GM23248 (cell line): Measurements from ENCODE around the gene PLA2G2D. TPM values are rescaled to one million over a fixed set of nuclear protein-coding genes. Genes with fewer than 3 reads are reported as not detected.

Experiments used
- DNase-seq: peaks from one replicate; pipeline ENCODE4 v3.0.0-alpha.2; 2015
- H2AFZ ChIP-seq: fragments of 200-600 bp; sonication (generic); 2 replicates; pipeline ENCODE4 v1.6.1; 2016; ENCODE audit warnings: antibody characterized with exemption
- H3F3A ChIP-seq: fragments of 200-600 bp; sonication (generic); 2 replicates; pipeline ENCODE4 v1.6.1; 2016; ENCODE audit warnings: mild to moderate bottlenecking, antibody characterized with exemption, mixed run types; ENCODE audit not compliant: insufficient read depth
- H3K27ac ChIP-seq: fragments of 200-600 bp; sonication (generic); 2 replicates; pipeline ENCODE4 v1.5.1; 2016; ENCODE audit warnings: mild to moderate bottlenecking
- H3K27me3 ChIP-seq: fragments of 200-600 bp; sonication (generic); replicated peaks from 2 replicates; pipeline ENCODE4 v1.6.1; 2016; ENCODE audit warnings: mild to moderate bottlenecking; ENCODE audit not compliant: insufficient read depth
- H3K36me3 ChIP-seq: fragments of 200-600 bp; sonication (generic); 2 replicates; pipeline ENCODE4 v1.6.1; 2016; ENCODE audit warnings: low read depth, mild to moderate bottlenecking
- H3K4me1 ChIP-seq: fragments of 200-600 bp; sonication (generic); 2 replicates; pipeline ENCODE4 v1.6.1; 2016; ENCODE audit warnings: mild to moderate bottlenecking; ENCODE audit not compliant: insufficient read depth
- H3K4me2 ChIP-seq: fragments of 200-600 bp; sonication (generic); one replicate; pipeline ENCODE4 v1.6.1; 2016; ENCODE audit warnings: mild to moderate bottlenecking; ENCODE audit not compliant: unreplicated experiment
- H3K4me3 ChIP-seq: fragments of 200-600 bp; sonication (generic); 2 replicates; pipeline ENCODE4 v1.5.1; 2016; ENCODE audit warnings: mild to moderate bottlenecking
- H3K79me2 ChIP-seq: fragments of 200-600 bp; sonication (generic); 2 replicates; pipeline ENCODE4 v1.6.1; 2016; ENCODE audit warnings: mild to moderate bottlenecking; ENCODE audit not compliant: insufficient read depth
- H3K9ac ChIP-seq: fragments of 200-600 bp; sonication (generic); 2 replicates; pipeline ENCODE4 v1.6.1; 2016; ENCODE audit warnings: mild to moderate bottlenecking
- H3K9me2 ChIP-seq: fragments of 200-600 bp; sonication (generic); 2 replicates; pipeline ENCODE4 v1.6.1; 2016; ENCODE audit warnings: mixed run types, mild to moderate bottlenecking, moderate library complexity; ENCODE audit not compliant: insufficient read depth
- H3K9me3 ChIP-seq: fragments of 200-600 bp; sonication (generic); one replicate; pipeline ENCODE4 v1.6.1; 2017; ENCODE audit warnings: low read depth
- H4K20me1 ChIP-seq: fragments of 200-600 bp; sonication (generic); 2 replicates; pipeline ENCODE4 v1.6.0; 2016; ENCODE audit not compliant: insufficient read depth
- EZH2 ChIP-seq: fragments of 200-600 bp; sonication (generic); IDR thresholded peaks from 2 replicates; pipeline ENCODE4 v1.6.1; 2018; ENCODE audit warnings: antibody characterized with exemption, mild to moderate bottlenecking; ENCODE audit not compliant: insufficient read depth, poor library complexity, severe bottlenecking
- EZH2phosphoT487 ChIP-seq: fragments of 200-600 bp; sonication (generic); IDR thresholded peaks from 2 replicates; pipeline ENCODE4 v1.6.1; 2018; ENCODE audit warnings: antibody characterized with exemption, moderate library complexity, mild to moderate bottlenecking, low read depth; ENCODE audit not compliant: insufficient read depth
- WGBS, 2 experiments: methylation state at CpG; one replicate each; pipeline ENCODE4 v1.1.6; 2015 to 2017; ENCODE audit warnings: low lambda C conversion rate in 2 of 2, low coverage in 1 of 2; ENCODE audit errors: missing lambda C conversion rate in 2 of 2; 5-methylcytosine and 5-hydroxymethylcytosine counted together
- in situ Hi-C: fragments of 300-500 bp; cut with MboI; formaldehyde crosslinking; loops from 2 replicates; pipeline ENCODE4 v1.15.0; 2020
- polyA plus RNA-seq: library from polyadenylated mRNA; unstranded; fragments of >200 nt; fragmentation: Nextera tagmentation; extraction: Ambion mirVana; gene quantifications from 2 replicates; pipeline ENCODE4 v1.2.1, GENCODE V29; 2016
- total RNA-seq: library from RNA; depleted of rRNA; stranded (reverse); fragments of >200 nt; shearing (Covaris generic); gene quantifications from 2 replicates; pipeline ENCODE4 v1.2.3, GENCODE V29; 2014

Gene PLA2G2D
- total and polyA plus RNA-seq, 2 experiments from 2014 or later = not detected

GRCh38 chr1:20123722-20124455, 4.6 kb upstream of the PLA2G2D start:
- Histone ChIP-seq H3K27ac (no peak overlapping the region), H3K4me2 (no peak overlapping the region), H3K79me2 (no peaks in the 10 kb centered on the region), H3K9me2 (no peaks in the 10 kb centered on the region), H2AFZ (no peak overlapping the region), H3K27me3 (peaks cover 17% of the 10 kb centered on the region), H3K9ac (no peak overlapping the region), H3F3A (no peaks in the 10 kb centered on the region), H3K9me3 (no peaks in the 10 kb centered on the region), H3K4me1 (peaks cover 8% of the 10 kb centered on the region), H3K36me3 (no peaks in the 10 kb centered on the region), H3K4me3 (no peak overlapping the region), H4K20me1 (no peaks in the 10 kb centered on the region)
- 70 to 76% methylated on average over 10 of the region's 10 CpGs for WGBS, 2 experiments
- TF ChIP-seq EZH2 = no peak
- TF ChIP-seq EZH2phosphoT487 = no peak
- in situ Hi-C loops = no loop called here
- no peak for DNase-seq

DNA sequence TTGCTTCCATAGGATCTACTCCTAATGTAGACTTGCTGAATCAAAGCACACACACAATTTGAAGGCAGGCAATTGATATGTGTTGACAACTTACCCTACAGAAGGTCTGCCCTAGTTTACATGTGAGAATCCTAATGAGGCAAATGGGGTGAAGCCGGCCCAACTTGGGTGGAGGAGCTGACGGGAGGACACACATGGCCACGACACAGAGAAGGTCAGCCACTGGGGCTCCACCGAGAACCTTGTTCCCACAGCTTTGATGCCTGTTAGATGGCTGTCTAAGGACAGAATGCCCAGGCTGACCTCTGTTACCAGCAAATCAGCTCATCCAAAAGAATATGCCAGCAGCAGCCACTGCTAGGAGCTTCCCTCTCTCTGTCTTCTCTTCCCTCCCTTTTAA, 1.5 kb upstream of the PLA2G2D start:
- Histone ChIP-seq H3K79me2 (no peaks in the 10 kb centered on the region), H3K27me3 (peaks cover 17% of the 10 kb centered on the region), H3K4me2 (no peak overlapping the region), H3K9me3 (no peaks in the 10 kb centered on the region), H3K36me3 (no peaks in the 10 kb centered on the region), H3K4me3 (no peak overlapping the region), H4K20me1 (no peaks in the 10 kb centered on the region), H3K4me1 (peaks cover 8% of the 10 kb centered on the region), H3K9me2 (no peaks in the 10 kb centered on the region), H3K9ac (no peak overlapping the region), H2AFZ (no peak overlapping the region), H3K27ac (no peak overlapping the region), H3F3A (no peaks in the 10 kb centered on the region)
- 90 to 91% methylated on average over 4 of the region's 4 CpGs for WGBS, 2 experiments
- DNase-seq = no peak
- in situ Hi-C loops = no loop called here
- no peak for TF ChIP-seq EZH2phosphoT487
- TF ChIP-seq EZH2 = no peak

DNA sequence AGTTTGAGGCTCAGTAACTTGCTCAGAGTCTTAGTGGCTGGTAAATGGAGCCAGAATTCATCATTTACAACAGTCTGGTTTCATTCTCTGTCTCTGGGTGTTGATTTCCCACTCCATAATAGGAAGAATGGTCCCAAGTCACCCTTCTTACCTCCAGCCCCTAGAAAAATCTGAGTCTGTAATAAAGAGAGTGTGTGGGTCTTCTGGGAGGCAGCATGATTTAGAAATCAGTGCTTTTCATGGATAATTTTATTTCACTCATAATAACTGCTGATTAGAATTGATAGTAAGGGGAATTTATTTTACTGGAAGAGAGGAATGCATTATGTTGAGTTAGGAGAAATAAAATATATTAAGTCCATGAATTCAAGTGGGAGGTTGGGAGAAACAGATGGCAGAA, 2.1 kb downstream of the PLA2G2D start:
- no peak overlapping the region for H3K4me3 ChIP-seq
- no peaks in the 10 kb centered on the region for H3K36me3 ChIP-seq
- no peak for DNase-seq
- no peaks in the 10 kb centered on the region for H3K9me2 ChIP-seq
- no peaks in the 10 kb centered on the region for H4K20me1 ChIP-seq
- no peak overlapping the region for H3K4me2 ChIP-seq
- H3K27me3 ChIP-seq = peaks cover 17% of the 10 kb centered on the region
- no peaks in the 10 kb centered on the region for H3K4me1 ChIP-seq
- TF ChIP-seq EZH2phosphoT487 = no peak
- TF ChIP-seq EZH2 = no peak
- no peak overlapping the region for H3K27ac ChIP-seq
- in situ Hi-C loops = no loop called here
- H3F3A ChIP-seq = no peaks in the 10 kb centered on the region
- no peaks in the 10 kb centered on the region for H3K79me2 ChIP-seq
- no peaks in the 10 kb centered on the region for H3K9me3 ChIP-seq
- H2AFZ ChIP-seq = no peak overlapping the region
- no peak overlapping the region for H3K9ac ChIP-seq

GRCh38 chr1:20115916-20116315, 3.4 kb downstream of the PLA2G2D start:
- no peak overlapping the region for H3K4me3 ChIP-seq
- H3K27ac ChIP-seq = no peak overlapping the region
- TF ChIP-seq EZH2phosphoT487 (no peak), EZH2 (no peak)
- WGBS, 2 experiments = 66 to 81% methylated on average over 7 of the region's 7 CpGs
- peaks cover 6% of the 10 kb centered on the region; the same call in 1 of the 2 replicates for H3F3A ChIP-seq
- no peak overlapping the region for H3K4me2 ChIP-seq
- in situ Hi-C loops = no loop called here
- no peaks in the 10 kb centered on the region for H3K9me3 ChIP-seq
- no peak overlapping the region for H2AFZ ChIP-seq
- H3K9me2 ChIP-seq = no peaks in the 10 kb centered on the region
- no peaks in the 10 kb centered on the region for H3K79me2 ChIP-seq
- DNase-seq = no peak
- H3K27me3 ChIP-seq = peaks cover 7% of the 10 kb centered on the region
- no peaks in the 10 kb centered on the region for H3K36me3 ChIP-seq
- H3K4me1 ChIP-seq = peaks cover 5% of the 10 kb centered on the region
- no peaks in the 10 kb centered on the region for H4K20me1 ChIP-seq
- H3K9ac ChIP-seq = no peak overlapping the region

DNA sequence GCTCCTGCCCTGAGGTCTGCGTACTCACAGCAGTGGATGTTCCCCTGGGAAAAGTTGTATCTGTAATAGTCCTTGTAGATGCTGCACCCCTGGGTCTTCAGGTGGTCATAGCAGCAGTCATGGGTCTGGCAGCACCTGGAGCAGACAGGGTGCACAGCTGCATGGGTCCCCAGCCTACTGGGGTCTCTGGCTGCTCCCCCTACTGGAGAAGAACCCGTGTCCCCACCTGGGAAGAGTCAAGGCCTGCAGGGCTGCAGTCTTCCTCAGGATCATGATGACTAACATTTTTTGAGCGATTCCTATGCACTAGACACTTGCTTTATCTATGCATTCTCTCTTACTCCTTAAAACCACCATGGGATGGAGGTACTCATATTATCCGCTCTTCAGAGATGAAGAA, 3.9 kb downstream of the PLA2G2D start:
- Histone ChIP-seq H3K79me2 (no peaks in the 10 kb centered on the region), H4K20me1 (no peaks in the 10 kb centered on the region), H3K9ac (no peak overlapping the region), H3K36me3 (no peaks in the 10 kb centered on the region), H3F3A (peaks cover 8% of the 10 kb centered on the region; the same call in 1 of the 2 replicates), H3K27me3 (peaks cover 3% of the 10 kb centered on the region; the same call in 1 of the 2 replicates), H3K9me3 (no peaks in the 10 kb centered on the region), H3K9me2 (no peaks in the 10 kb centered on the region), H3K4me3 (no peak overlapping the region), H3K4me1 (peaks cover 6% of the 10 kb centered on the region), H3K4me2 (no peak overlapping the region), H3K27ac (no peak overlapping the region), H2AFZ (no peak overlapping the region)
- 74 to 79% methylated on average over 4 of the region's 4 CpGs for WGBS, 2 experiments
- in situ Hi-C loops = no loop called here
- no peak for TF ChIP-seq EZH2phosphoT487
- TF ChIP-seq EZH2 = no peak
- no peak for DNase-seq
